Uterus (tissue), 2 donors: ENCODE results near the gene BABAM2.

ENCODE experiments used
- POLR2A ChIP-seq, 2 donors: fragments of 450-650 bp; IDR thresholded peaks; one replicate each; pipeline ENCODE4 v1.6.1; 2016; ENCODE audit warnings: antibody characterized with exemption in 2 of 2, mild to moderate bottlenecking in 1 of 2, moderate library complexity in 1 of 2
- TF ChIP-seq, protein P1 (sequence below), 4 experiments: fragments of 200-600 bp in 2 of 4; fragments of 450-650 bp in 2 of 4; sonication (generic) in 2 of 4; IDR thresholded peaks; one replicate each; pipeline ENCODE4 v1.5.1; 2016 to 2019; ENCODE audit warnings: antibody characterized with exemption in 4 of 4, mild to moderate bottlenecking in 2 of 4, moderate library complexity in 1 of 4

DNA sequence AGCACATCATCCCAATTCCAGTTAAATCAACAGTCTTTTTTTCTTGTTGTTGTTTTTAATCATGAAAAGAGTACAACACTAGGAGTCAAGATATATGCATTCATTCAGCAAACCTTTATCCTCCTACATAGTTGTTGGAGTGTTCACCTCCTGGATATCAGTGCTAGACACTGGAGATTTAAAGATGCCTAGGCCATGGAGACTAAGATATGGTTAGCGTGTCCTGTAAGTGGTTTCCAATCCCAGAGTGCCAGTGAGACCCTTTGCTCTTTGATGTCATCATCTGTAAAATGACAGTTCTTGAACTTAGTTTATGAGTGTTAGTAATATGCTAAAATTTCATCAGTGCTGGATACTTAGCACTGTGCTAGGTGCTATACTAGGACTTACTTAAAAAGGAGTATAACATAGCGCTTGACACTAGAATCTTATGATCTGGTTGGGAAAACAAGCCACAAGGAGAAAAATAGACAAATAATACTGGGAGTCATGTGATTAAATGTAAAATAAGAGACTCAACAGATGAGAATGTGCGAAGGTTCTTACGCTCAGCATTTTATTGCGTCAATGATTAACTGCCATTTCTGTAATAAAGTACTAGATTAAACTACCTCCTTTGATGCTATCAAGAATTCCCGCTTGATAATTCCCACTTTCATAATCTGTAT lies 31.5 kb downstream of the BABAM2 start:
- TF ChIP-seq, protein P1, sequence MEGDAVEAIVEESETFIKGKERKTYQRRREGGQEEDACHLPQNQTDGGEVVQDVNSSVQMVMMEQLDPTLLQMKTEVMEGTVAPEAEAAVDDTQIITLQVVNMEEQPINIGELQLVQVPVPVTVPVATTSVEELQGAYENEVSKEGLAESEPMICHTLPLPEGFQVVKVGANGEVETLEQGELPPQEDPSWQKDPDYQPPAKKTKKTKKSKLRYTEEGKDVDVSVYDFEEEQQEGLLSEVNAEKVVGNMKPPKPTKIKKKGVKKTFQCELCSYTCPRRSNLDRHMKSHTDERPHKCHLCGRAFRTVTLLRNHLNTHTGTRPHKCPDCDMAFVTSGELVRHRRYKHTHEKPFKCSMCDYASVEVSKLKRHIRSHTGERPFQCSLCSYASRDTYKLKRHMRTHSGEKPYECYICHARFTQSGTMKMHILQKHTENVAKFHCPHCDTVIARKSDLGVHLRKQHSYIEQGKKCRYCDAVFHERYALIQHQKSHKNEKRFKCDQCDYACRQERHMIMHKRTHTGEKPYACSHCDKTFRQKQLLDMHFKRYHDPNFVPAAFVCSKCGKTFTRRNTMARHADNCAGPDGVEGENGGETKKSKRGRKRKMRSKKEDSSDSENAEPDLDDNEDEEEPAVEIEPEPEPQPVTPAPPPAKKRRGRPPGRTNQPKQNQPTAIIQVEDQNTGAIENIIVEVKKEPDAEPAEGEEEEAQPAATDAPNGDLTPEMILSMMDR (IDR thresholded peaks at IDR 0.05), result no peak
- TF ChIP-seq POLR2A (IDR thresholded peaks at IDR 0.05), result no peak
